Effector CD8-positive, alpha-beta T cell (primary cell): ENCODE measurements around the gene B9D1.

ENCODE experiments used
- DNase-seq: peaks from one replicate; lab custom pipeline; 2025; lab: John Stamatoyannopoulos, UW

B9D1 gene

DNA sequence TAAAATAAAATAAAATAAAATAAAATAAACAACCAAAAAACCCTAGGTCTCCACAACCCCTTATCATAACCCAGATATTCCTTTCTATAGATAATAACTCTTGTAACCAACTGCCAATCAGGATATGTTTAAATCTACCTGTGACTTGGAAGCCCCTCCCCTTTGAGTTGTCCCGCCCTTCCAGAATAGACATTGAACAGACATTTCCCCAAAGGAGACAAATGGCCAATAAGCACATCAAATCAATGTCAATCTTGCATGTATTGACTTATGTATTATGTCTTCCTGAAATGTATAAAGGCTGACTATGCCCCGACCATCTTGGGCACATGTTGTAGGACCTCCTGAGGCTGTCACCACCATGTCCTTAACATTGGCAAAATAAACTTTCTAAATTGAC lies 14.3 kb upstream of the B9D1 start:
- no peak for DNase-seq

DNA sequence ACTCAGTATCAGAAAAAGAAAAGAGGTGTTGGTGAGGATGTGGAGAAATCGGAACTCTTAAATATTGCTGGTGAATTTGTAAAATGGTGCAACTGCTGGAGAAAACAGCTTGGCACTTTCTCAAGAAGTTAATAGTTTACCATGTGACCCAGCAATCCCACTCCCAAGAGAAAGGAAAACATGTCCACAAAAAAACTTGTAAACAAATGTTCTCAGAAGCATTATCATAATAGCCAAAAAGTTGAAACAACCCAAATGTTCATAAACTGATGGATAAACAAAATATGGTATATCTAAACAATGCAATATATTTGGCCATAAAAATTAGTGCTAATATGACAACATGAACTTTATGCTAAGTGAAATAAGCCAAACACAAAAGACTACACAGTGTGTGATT lies 13.2 kb upstream of the B9D1 start:
- no peak for DNase-seq

DNA sequence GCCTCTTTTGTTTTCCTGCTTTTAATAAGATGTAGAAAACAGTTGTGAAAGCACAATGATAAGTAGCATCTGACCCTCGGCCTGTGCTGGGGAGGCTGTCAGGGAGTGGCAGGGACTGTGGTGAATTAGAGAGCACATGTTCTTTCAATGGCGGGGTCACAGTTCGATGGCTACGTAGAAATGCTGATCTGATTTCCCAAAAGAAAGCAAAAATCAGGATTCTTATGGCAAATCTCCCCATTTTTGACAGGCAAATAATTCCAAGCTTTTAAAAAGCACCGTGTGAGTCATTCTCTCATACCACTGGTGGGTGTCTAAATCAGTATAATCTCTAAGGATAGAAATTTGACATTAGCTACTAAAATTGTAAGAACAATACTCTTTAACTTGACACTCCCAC lies 11.6 kb upstream of the B9D1 start:
- DNase-seq = no peak

DNA sequence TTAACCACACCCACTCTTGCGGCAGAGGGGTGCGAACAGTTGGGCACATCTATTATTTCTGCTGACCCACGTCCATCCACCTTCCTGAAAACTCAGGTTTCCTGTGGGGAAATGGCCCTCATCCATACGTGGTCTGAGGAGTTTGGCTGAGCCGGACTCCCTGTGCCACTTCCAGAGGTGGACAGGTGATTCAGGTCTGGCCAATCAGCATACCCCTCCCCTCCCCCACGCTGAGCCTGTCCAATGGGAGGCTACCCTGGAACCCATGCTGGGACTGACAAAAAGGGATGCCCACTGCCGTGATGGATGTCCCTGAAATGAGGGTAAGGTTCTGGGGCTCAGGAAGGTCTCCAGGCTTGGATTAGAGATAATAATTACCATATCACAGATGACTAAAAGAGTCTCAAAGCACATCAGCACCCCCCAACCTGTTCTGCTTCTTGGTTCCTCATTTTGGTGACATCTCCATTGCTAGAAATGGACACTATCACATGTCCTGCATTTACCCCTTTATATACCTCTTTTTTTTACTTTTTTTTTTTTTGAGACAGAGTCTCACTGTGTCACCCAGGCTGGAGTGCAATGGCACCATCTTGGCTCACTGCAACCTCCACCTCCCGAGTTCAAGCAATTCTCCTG lies 10.5 kb upstream of the B9D1 start:
- DNase-seq = no peak

DNA sequence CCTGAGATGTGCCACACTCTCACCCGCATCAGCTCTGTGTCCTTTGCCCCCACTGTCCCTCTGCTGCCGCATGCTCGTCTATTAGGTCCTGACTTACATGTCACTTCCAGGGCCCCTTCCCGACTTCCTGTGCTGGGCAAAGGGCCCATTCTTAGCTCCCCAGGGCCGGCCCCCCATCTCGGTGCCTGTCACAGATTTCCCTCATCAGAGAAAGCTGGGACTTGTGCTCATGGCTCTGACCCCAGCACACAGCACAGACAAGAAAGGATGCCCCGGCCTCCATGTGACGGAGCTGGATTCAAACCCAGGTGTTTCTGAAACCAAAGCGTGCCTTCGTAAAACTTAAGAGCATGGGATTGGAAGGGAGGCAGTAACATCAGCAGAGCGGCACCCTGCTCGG lies 9.9 kb upstream of the B9D1 start:
- DNase-seq = no peak

DNA sequence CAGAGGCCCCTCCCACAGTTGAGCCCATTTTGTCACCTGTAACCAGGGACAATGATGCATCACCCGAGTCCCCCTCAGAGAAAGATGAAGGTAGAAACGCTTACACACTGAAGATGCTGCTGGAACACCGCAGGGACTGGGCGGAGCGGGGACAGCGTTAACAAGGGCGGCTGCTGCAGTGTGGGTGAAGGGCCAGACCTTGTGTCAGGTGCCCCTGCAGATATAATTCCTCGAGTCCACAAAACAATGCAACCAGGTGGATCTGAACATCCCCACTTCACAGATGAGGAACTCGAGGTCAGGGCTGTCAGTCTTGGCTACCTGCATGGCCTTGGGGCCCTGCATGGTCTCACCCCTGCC lies 9.5 kb upstream of the B9D1 start:
- DNase-seq = no peak

DNA sequence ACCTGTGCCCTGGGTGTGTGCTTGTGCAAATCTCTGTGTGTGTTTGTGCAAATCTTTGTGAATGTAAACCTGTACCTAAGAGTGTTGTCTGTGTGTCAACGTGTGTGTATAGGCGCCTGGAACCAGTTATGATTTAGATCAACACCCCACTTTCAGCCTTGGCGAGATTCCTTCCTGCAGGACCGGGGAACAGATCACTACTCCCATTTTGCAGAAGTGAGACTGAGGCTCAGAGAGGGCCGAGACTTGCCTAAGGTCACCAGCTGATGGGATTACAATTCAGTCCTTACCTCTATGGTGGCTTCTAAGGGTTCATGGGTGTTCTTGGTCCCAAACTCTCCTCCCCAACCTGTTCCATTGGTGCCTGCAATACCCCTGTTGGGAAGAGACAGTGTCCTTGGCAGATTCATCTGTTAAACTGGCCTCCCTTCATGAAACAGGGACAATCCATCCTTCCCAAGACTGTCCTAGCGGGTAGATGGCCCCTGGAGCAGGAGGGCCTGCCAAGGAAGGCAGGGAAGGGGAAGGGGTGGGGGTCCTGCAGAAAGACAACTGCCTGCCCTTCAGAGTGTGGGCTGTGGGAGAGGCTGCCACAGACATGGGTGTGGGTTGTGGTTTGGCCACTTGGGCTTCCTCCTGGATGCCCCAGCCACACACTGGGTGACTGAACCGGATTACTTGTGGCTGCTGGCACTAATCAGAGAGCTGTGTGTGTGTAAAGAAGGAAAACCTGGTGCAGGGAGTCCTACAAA lies 8.9 kb upstream of the B9D1 start:
- DNase-seq = no peak

DNA sequence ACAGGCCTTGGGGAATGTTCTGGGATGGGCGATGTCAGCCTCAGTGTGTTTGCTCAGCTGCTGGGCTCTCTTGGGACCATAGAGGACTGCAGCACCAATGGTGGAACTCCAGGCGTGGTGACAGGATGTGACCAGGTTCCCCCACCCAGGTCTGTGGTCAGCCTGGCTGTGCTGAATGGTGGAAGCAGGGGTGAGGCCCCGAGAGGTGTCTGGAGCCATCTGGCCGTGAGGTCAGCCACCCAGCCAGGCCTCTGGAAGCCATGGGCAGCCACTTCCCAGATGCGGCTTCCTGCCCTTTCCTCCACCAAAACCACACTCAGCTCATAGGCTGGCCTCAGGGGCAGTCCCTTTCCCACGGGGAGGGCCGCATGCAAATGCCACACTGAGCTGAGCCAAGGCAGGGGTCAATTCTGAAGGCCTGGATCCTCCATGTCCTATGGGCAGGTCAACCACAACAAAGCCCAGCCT lies 8.0 kb upstream of the B9D1 start:
- DNase-seq = no peak

DNA sequence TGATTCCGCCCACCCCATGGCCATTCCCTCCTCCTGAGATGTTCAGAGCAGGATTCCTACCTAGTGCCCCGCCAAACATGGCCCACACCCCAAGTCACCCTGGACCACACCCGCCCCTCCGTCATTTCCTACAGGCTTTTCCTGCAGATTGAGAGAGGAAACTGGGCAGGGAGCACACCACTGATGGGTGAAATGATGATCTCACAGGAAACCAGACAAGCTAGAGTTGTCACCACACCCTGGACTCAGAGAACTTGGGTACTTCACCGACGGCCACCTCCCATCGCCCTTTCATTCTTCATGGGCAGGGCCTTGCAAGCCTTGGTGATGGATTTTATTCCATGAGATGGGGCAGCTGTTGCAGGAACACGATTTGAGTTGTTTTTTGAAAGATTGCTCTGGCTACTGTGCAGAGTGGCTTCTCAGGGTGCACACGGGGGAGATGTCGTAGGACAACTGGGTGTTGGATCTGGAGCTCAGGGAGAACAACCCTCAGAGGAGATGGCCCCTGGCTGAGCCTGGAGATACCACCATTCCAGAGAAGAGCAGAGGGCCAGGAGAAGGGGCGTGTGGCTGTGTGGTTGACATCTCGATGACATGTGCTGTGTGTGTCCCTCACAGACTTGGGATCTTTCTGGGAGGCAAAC lies 7.4 kb upstream of the B9D1 start:
- DNase-seq = no peak

DNA sequence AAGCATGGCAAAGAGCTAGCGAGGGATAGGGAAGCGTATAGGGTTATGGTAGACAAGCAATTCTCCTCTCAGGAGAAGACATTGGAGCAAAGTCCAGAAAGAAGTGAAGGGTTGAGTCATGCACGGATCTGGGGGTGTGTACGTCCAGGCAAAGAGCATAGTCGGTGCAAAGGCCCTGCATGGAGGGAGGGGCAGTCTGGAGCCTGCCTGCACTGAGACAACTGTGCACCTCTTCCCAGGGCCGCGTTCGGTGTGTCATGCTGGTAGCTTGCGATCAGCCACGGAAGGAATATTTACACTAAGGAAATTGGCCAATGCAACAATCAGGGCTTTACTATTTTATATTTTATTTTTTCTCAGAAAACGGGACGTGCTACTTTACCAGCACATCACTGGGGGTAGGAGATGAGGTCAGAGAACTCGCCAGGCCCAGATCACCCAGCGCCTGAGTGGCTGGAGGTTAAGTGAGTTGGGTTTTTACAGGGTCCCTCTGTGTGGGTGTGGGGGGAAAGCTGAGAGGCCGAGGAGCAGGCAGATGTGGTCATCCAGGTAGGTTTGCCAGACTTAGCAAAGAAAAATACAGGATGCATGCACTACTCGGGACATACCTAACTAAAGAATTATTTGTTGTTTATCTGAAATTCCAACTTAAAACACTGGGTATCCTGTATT lies 6.7 kb upstream of the B9D1 start:
- no peak for DNase-seq

DNA sequence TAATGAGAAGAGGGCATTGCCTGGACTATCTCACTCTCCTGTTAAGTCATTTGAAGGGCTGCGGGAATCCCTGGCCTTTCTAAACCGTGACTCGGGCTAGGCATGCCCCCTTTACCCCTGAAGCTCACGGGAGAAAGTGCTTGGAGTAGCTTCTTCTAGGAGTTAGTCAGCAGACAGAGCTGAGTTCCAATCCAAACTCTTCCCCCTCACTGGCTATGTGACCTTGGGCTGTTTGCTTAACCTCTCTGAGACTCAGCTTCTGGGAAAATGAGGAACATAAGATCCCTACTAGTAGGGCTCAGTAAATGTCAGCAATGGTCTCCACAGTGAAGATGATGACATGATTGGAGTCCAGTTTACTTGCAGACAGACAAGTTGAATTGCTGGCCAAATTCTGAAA lies 5.7 kb upstream of the B9D1 start:
- DNase-seq = no peak

DNA sequence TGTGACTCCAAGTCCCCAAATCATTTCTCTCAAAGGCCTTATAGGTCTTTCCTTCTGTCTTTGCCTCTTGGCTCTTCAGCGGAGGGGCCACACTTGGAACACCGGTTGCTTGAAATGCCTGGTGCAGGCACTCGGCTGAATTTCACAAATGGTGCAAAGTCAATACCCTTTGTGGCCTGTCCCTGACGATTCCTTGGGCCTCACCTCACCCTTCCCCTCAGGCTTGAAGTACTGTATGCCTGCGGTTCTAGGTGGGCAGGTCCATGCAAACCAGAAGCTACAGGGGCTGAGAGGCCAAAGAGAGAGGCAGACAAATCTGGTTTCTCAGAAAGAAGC lies 4.1 kb upstream of the B9D1 start:
- DNase-seq = no peak

DNA sequence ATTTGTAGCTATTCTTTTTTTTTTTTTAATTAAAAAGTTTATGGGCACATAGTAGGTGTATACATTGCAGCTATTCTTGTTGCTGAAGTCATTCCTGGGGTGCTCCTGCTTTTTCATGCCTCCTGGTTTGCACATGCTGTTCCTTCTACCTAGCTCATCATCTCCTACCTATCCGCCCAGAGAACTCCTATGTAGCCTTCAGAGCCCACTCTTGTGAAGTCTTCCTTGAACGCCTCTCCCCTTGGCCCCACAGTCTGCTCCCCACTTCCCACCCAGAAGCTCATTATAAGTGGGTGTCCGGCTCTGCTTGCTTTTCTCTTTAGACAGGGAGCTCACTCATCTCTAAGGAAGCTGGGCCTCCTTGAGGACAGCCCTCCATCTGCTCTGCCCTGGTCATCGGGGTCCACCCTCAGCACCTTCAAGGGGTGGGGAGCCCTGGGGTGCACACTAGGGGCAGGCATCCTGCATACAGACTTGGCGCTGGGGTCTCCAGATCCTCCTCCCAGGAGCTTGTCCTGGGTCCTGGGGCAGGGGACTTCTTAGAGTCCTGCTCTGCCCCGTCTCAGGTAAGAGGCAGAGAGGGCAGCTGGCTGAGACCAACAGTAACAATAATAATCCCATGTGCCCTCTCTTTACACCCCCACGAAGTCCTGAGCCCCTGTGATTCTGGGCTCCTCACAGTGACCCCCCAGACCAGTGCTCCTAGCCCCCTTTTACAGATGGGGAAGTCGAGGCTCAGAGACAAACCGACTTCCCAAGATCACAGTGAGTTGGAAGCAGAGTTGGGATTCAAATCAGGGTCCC lies 3.5 kb upstream of the B9D1 start:
- DNase-seq = no peak

DNA sequence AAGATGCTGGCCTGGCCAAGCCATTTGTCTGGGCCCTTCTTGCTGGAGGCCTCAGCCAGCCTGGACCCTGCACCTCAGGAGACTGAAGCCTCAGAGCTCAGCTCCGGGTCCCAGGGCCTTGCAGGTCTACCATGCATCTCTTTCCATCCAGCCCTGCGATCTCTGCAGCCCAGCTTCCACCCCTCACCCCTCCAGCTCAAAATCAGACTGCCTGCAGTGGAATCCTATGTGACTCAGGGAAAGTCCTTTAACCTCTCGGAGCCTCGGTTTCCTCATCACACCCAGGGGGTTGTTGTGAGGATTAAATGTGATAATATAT lies 2.9 kb upstream of the B9D1 start:
- no peak for DNase-seq

DNA sequence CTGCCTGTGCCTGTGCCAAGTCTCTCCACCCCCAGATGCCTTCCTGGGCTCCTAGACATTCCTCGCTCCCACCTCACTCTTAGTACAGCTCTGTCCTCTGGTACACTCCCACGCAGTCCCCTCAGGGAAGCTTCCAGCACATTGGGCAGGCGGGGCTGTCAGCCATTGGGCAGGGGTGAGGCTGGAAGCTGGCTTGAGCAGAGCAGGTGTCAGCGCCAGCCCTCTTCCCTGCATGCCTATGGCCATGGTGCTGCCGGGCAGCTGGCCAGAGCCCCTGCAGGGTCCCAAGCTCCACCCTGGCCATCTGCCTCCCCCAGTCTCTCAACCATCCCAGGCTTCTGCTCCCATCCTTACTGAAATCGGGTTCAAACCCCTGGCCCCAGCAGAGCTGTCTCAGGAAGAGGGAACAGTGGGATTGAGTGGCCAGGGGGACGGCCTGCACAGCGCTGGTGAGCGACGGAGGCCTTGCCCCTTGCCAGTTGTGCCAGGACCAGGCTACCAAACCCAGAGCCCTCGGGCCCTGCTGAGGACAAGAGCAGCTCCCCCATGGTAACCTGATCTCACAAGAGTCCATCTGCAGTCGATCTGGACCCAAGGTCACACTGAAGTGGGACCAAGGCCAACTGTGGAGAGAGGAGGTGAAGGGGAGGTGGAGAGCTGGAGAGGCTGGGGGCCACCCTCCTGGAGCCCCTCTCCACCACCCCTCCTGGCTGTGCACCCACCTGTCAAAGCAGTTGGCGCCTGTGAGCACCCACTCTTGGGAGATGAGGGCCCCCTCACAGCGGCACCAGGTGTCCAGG lies 2.4 kb upstream of the B9D1 start:
- DNase-seq = no peak

DNA sequence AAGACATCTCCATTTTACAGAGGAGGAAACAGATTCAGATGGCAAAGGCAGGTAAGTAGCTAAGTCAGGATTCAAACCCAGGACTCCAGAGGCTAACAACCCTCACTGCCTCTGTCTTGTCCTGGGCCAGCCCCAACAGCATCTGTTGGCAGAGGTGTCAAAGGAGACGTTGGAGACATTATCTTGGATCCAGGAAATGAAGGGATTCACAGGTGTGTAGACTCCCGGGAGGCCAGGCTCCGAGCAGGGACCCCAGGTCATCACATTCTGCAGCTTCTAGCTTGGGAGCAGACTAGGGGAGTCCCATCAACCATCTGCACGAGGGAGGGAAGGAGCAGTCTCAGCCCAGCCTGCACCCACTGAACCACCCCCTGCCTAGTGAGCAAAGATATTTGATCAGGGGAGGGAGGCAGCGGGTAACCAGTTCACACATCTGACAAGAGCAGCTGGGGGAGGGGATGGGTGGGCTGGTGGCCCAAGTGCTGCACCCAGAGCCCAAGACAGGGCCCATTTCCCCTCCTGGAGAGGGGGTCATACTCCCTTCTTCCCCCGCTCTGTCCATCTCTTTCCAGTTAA lies 1.0 kb upstream of the B9D1 start:
- no peak for DNase-seq

DNA sequence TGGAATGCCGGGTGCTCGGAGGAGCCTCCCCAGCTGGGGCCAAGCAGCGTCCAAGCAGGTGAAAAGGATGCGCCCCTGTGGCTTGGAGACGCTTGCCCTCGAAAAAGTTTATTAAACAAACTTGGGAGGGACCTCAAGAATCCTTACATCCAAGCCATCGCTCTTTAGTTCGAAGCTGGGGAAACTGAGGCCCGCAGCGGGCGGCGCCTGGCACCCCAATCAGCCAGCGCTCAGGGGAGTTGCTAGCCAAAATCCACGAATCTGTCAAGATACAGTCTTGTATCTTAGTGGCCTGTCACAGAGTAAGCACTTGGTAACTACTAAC lies 553 bp upstream of the B9D1 start:
- DNase-seq = no peak

DNA sequence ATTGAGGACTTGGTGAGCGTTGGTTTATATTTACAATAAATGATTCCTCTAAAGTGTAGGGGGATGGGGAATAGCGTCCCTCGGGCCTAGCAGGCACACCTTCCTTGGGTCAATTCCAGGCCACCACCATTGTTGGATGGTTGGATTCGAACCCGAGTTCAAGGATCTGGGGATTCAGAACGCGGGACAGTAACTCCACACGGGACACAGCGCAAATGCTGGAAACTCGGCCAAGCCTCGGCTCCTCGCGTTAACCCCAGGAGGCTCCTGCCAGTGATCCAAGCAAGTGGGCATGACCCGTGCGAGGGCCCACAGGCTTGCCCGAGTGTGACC lies 613 bp downstream of the B9D1 start:
- DNase-seq = no peak

DNA sequence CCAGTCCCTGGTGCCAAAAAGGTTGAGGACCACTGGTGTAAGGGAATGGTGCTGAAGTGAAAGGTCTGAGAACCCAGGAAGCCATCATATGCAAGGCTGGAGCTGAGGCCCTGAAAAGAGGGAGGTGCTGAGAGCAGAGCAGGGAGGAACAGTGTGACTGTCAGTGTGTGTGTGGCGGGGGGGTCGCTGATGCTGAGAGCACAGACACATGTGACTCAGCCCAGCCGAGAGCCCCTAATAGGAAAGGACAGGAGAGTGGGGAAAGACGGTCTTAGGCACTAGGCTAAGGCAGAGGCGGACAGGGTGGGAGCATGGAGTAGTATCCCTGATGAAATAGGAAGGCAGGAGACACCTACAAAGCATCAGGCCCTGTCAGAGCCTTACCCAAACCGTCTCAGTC lies 1.2 kb downstream of the B9D1 start:
- no peak for DNase-seq

DNA sequence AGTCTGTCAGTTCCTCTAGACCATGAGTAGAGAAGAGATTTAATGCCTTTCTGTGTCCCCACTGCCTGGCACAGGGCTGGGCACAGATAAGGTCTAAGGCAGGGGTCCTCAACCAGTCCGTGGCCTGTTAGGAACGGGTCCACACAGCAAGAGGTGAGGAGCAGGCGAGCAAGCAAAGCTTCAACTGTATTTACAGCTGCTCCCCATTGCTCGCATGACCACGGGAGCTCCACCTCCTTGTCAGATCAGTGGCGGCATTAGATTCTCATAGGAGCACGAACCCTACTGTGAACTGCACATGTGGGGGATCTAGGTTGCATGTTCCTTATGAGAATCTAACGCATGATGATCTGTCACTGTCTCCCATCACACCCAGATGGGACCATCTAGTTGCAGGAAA lies 1.8 kb downstream of the B9D1 start:
- no peak for DNase-seq

DNA sequence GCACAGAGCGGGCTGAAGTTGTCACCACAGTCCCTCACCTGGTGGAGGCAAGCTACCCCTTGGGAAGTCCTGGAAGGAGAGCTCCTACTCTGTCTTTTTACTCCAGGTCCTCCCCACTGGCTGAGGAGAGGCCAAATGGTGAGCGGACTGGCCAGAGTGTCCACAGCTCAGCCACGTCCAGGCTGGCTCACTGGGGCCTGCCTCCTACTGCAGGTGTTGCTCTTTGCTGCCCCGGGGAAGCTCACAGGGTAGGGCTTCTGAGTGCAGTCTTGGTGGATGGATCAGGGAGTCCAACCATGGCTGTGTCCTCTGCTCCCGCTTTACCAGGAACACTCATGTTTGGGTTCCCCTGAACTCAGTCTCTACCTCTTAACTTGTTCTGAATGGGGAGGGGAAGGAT lies 2.7 kb downstream of the B9D1 start:
- DNase-seq = no peak

DNA sequence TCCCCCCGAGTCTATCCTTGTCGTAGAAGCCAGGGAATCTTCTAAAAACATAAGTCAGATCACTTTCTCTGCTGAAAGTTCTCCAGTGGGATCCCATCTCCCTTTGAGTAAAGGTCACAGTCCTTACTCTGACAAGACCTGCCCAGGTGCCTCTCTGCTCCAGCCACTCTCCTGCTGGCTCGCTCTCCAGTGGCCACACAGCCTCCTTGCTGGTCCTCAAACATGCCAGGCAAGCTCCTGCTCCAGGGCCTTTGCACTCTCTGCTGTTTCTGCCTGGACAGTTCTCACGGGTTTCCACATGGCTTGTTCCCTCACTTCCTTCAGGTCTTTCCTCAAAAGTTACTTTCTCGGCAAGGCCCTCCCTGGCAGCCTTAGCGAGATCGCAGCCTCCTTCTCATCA lies 3.4 kb downstream of the B9D1 start:
- DNase-seq = no peak
